ENCODE measurements around the gene SPATA6L. TPM values are rescaled to one million over a fixed set of nuclear protein-coding genes. Genes with fewer than 3 reads are reported as not detected.

Gene SPATA6L
- total RNA-seq, 1 experiment from 2014 or later = 0.57 TPM

- Histone ChIP-seq H3K79me2 (ENCODE audit: insufficient read depth, low read length) (peaks cover 36% of the 10 kb centered on the region), H3K4me2 (ENCODE audit: low read length) (no peak overlapping the region), H4K20me1 (ENCODE audit: insufficient read depth) (no peaks in the 10 kb centered on the region; the same call in 1 of the 2 replicates), H3K4me1 (ENCODE audit: control insufficient read depth in 1 of 2, insufficient read depth in 2 of 2, low read length in 2 of 2) (peaks cover 0 to 4% of the 10 kb centered on the region in 2 experiments; a peak in 1 of 4 replicates), H3K27me3 (ENCODE audit: insufficient read depth, low read length) (no peaks in the 10 kb centered on the region), H3K27ac (ENCODE audit: low read depth, low read length) (no peak overlapping the region), H3K36me3 (ENCODE audit: control insufficient read depth in 1 of 2, insufficient read depth in 2 of 2, low read length in 2 of 2) (peaks cover 3 to 7% of the 10 kb centered on the region in 2 experiments; a peak in 2 of 4 replicates), H3K9ac (ENCODE audit: low read length) (no peak overlapping the region), H3K9me2 (ENCODE audit: insufficient read depth) (no peaks in the 10 kb centered on the region), H3K9me3 (ENCODE audit: control insufficient read depth in 1 of 2, insufficient read depth in 1 of 2, low read depth in 1 of 2, low read length in 2 of 2) (no peaks in the 10 kb centered on the region), H2AFZ (ENCODE audit: low read depth, low read length, poor library complexity, severe bottlenecking) (no peak overlapping the region), H3K4me3 (replicated peaks in 1 of 2; ENCODE audit: low read depth in 1 of 2, low read length in 2 of 2) (no peak overlapping the region)
- TF ChIP-seq CTCF (IDR thresholded peaks at IDR 0.05 in 2 of 3, conservative IDR thresholded peaks at IDR 0.05 in 1 of 3; ENCODE audit: borderline replicate concordance in 1 of 3, insufficient read depth in 1 of 3, low read depth in 2 of 3, low read length in 2 of 3) (no peak), CBX3 (IDR thresholded peaks at IDR 0.05; ENCODE audit: low read depth) (no peak), RAD21 (IDR thresholded peaks at IDR 0.05; ENCODE audit: low read depth) (no peak), ATF3 (IDR thresholded peaks at IDR 0.05) (no peak), EGR1 (IDR thresholded peaks at IDR 0.05; ENCODE audit: low read depth) (no peak), YY1 (IDR thresholded peaks at IDR 0.05; ENCODE audit: extremely low read depth, insufficient replicate concordance, low read depth, low read length) (no peak), JUND (IDR thresholded peaks at IDR 0.05) (no peak), CEBPB (IDR thresholded peaks at IDR 0.05; ENCODE audit: low read depth) (no peak), ZBTB33 (IDR thresholded peaks at IDR 0.05; ENCODE audit: extremely low read depth, insufficient replicate concordance, low read length) (no peak), POLR2AphosphoS5 (IDR thresholded peaks at IDR 0.05; ENCODE audit: low read depth, low read length) (no peak), EZH2 (IDR thresholded peaks at IDR 0.05) (no peak), ZNF274 (IDR thresholded peaks at IDR 0.05; ENCODE audit: low read depth, low read length) (no peak), SP1 (IDR thresholded peaks at IDR 0.05; ENCODE audit: low read depth) (no peak)
- CTCF ChIA-PET = no interaction called here
- no TSS peak for BruUV-seq (replicated peaks)
- ATAC-seq (no peak), DNase-seq (ENCODE audit: low read depth, low spot score) (no peak)
- RAD21 ChIA-PET (ENCODE audit: low non-redundant PET in 1 of 2, low total read pairs in 2 of 2, uncharacterized antibody in 2 of 2, unreplicated experiment in 2 of 2) = no interaction called here
- intact Hi-C loops (cut with micrococcal nuclease) = no loop called here
- POLR2A ChIA-PET = interaction anchor here (0.8 kb wide), 1 partner anchor 13 kb away, joined by 3 read pairs; the partner anchor contains the start of gene CDC37L1
These were observed 25.5 kb upstream of the SPATA6L start for GRCh38 chr9:4691795-4692194.

Measured in HCT116 (cell line).